Fibroblast of peridontal ligament (primary cell): ENCODE measurements around the gene GNG13.
"Not testable (repeated sequence)": the region's sequence is repeated elsewhere in the genome, so short reads cannot be mapped to it uniquely, and the experiment has no call there.

ENCODE experiments used
- DNase-seq: peaks from one replicate; pipeline ENCODE4 v3.0.0-alpha.2; 2010; ENCODE audit errors: extremely low read depth

GNG13 gene, protein sequence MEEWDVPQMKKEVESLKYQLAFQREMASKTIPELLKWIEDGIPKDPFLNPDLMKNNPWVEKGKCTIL

DNA sequence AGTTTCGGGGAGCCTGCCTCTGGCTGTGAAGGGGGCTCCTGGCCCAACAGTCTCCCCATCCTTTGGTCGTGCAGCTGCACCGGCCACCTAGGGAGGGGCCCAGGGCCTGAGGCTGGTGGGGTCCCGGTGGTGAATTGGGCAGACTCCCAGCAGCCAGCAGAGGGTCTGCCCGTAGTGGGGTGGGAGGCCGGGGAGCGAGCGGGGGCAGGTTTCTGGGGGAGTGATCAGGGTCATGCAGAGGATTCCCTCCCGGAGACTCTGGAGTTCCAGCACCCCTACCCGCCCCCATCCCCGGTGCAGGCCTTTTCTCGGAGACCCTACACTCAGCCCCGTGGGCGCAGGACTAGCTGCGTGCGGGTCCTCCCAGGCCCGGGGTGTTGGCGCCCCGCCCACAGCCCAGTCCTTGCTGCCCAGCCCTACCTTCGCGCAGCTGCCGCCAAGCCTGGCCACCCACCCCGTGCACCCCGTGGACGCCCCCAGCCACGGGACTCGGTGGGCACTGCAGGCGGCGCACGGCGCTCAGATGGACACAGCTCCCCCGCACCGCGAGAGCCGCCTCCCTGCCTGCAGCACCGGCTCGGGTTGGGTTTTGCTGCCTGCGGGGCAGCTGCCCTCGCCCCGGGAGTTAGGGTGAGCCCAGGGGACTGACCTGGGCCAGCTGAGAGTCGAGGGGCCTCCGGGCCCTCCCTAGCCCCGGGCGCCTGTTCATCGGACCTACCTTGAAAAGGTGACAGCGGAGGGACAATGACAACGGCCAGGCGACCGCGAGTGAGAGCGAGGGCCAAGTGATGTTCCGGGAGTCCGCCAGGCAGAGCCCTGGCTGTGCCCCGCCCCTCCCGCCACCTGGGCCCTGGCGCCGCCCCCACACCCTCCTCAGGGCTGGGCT, at the start of gene GNG13:
Gene GNG13, minus strand, starts transcription at position 787 of the 886 bp plus-strand sequence. CDS start 1,657 bp downstream, outside the sequence.
- no peak for DNase-seq

DNA sequence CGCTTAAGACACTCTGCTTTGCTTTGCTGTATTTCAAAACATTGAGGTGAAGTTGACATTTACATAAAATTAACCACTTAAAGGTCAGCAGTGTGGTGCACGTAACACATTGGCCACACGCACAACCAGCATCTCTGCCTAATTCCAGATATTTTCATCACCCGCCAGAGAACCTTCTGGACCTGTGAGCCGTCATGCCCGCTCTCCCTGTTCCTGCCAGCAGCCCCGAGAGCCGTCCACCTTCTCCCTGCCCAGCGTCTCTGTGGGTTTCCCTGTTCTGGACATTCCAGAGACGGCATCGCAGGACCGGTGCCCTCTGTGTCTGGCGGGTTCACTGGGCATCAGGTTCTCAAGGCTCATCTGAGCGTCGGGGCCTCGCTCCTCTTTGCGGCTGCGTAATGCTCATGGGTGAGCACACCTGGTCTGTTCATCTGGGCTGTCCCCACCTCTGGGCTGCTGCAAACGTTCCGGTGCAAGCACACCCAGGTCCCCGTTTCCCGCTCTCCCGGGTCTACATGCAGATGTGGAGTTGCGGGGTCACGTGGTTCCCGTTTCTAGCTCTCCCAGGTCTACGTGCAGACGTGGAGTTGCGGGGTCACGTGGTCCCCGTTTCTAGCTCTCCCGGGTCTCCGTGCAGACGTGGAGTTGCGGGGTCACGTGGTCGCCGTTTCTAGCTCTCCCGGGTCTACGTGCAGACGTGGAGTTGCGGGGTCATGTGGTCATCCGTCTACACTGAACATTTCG, 48.1 kb upstream of the GNG13 start:
- no peak for DNase-seq

DNA sequence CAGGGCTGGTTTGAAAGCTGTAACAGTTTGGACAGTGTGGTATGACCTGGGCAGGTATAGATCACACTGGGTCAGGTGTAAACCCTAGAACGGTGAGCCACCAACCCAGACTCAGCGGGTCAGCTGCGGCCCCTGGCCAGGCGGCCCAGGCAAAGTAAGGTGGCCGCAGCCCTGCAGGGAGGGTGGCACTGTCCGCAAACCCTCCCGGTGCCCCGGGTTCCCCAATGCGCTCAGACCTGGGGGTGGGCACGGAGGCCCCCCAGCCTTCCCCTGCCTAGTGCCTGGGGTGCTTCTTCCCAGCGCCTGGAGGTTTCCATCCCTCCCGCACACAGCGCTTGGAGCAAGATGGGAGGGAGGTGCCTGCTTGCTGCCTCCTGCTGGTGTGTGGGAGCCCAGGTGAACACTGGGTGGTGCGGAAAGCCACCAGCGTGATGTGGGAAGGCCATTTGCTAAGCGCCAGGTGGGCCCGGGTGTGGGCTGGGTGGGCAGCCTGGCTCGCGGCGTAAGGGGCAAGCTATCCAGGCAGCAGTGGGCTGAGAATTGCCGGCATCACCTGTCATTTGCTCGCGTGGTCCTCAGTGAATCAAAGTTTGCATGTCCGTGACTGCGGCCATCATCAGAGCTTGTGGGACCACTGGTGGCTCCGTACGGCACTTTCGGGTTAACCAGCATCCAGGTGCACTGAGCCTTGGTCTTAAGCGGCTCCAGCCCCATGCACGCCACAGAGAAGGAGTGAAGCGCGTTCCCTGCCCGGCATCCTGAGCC, 47.3 kb upstream of the GNG13 start:
- no peak for DNase-seq

DNA sequence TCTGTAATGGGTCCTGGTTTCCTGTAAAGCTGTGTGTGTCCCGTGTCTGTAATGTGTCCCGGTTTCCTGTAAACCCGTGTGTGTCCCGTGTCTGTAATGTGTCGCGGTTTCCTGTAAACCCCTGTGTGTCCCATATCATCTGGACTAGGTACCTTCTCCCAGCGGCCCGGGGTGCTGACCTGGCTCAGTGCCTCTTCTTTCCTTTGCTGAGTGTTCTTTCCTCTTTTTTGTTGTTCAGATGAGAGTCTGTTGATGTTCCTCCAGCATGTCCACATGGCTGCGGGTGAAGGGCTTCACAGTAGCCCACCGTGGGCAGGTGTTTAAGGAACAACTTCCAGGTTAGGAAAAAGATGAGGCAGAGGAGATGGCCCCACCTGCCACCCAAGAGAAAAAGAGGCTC, 46.6 kb upstream of the GNG13 start:
- no peak for DNase-seq

DNA sequence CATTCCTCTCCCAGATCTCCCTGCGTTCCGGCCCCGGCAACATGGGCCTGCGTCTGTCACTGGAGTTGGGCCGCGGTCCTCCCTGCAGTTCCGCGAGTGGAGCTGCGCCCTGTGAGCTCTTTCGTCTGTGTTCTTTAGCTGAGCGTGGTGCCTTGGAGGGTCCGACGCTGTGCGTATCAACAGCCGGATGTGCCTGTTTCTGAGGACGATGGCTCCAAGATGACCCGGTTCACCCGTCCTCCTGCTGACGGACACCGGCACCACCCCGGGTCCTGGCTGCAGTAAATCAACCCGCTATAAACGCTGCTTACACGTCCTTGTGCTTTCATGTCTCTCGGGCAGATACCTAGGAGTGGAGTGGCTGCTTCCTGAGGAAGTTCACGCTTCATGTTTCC, 44.8 kb upstream of the GNG13 start:
- no peak for DNase-seq

DNA sequence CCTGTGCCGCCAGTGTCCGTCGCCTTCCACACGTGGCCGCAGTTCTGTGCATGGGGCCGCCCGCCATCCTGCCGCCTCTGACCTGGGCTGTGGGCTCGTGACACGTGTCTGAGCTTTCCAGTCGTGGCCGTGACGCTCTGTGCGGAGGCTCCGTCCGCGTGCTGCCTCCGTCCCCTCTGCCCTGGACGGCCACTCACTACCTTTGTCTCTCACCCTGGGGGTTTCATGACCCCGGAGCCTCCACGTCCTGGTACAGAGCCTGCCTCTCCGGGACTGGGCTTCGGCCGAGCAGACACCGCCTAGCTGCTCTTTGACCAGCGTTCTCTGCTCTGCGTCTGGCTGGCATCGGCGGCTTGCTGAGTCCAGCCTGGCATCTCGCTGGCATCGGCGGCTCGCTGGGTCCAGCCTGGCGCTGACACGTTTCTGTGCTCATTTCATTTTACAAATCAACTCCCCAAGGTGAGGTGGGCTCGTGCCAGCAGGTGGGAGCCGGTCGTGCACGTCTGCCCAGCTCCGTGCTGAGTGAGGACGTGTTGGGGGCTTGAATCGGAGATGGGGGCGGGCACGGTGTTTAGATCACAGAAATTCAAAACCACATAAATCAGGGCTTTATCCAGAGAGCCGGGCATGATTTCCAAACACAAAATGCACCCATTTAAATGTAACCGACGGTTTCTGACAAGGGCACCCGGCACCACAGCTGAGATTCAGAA, 44.3 kb upstream of the GNG13 start:
- DNase-seq = no peak

DNA sequence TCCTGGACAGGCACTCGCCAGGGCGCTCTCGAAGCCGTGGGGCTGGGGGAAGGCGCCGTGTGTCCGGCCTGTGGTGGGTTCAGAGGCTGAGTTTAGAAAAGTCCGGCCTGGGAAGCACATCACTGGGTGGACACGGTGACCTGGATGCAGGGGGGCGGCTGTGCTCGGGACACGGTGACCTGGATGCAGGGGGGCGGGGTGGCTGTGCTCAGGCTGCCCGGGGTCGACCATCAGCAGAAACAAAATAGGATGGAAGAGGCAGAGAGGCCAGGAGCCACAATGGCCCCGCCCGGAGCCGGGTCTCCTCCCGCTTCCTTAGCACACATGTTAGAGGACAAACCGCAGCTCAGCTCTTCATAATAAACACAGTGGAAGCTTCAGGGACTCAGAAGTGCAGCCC, 43.2 kb upstream of the GNG13 start:
- DNase-seq = no peak

DNA sequence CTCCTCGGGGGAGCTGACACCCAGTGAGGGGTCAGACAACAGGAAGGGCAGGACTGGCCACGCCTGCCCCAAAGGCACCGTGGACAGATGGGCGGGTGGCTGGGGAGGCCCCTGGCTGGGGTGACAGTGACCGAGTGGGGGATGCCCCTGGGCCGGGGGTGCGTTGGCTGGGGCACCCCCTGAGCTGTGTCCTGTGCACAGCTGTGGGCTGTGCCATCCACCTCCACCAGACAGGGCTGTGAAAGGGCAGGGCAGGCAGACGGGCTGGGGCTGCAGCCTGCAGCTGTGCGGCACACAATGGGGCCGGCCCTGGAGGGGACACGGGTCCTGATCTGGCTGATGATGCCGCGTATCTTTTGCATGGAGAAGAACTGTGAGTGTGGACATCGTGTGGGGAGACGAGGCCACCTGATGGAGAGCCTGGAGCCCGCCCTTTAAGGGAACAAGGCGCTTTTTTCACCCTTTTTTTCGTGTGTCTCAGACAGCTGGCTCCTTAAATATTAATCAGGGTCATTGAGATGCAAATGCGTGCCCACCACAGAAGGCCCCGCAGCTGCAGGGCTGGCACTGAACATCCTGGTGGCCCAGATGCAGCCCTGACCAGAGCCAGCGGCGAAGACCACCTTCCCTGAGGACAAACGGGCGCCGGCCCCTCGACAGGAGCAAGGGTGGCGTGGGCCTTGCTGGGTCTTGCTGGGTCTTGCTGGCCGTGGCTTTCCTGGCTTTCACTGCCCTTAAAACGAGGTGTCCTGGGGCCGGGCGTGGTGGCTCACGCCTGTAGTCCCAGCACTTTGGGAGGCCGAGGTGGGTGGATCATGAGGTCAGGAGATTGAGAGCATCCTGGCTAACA, 42.4 kb upstream of the GNG13 start:
- DNase-seq = no peak

DNA sequence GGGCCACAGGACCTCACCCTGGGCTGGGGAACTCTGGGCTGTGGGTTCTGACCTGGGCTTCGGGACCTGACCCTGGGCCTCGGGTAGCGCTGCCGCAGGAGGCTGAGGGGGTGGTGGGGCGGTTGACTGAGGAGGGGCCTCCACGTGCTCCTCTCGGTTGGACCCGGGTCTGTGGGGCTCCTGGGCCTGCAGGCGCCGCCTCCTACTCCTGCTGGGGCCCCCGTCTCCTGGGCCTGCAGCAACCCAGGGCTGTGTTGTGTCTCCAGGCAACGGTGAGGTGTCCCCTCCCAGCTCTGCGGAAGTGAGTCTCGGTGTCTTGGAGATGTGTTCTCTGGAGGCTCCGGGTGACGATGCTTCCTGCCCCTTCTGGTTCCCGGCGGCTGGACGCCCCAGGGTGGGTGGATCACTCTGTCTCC, 41.5 kb upstream of the GNG13 start:
- DNase-seq = no peak

DNA sequence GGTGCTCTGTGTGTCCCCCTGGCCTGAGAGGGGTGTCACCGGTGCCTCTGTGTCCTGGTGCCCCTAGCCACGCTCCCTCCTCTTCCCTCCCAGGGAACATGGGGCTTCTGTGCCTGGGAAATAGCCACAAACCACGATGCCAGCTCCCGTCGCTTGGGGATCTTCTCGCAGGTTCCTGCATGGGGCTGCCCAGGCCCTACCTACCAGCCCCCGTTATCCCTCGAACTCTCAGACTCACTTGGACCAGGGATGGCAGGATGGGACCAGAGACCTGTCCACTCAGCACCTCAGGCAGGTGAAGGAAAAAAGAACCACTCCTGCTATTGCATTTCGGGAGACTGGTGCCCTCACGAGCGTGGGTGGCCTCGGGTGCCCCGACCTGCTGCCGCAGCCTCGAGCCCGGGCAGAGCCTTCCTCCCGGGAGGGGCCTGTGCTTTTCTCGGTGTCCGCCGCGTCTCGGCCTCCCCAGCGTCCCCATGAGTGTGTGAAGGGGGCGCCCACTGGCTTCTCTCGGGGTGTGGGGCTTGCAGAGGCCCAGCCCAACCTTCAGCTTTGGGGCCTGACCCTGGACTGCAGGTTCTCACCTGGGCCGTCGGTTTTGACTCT, 41.0 kb upstream of the GNG13 start:
- no peak for DNase-seq

DNA sequence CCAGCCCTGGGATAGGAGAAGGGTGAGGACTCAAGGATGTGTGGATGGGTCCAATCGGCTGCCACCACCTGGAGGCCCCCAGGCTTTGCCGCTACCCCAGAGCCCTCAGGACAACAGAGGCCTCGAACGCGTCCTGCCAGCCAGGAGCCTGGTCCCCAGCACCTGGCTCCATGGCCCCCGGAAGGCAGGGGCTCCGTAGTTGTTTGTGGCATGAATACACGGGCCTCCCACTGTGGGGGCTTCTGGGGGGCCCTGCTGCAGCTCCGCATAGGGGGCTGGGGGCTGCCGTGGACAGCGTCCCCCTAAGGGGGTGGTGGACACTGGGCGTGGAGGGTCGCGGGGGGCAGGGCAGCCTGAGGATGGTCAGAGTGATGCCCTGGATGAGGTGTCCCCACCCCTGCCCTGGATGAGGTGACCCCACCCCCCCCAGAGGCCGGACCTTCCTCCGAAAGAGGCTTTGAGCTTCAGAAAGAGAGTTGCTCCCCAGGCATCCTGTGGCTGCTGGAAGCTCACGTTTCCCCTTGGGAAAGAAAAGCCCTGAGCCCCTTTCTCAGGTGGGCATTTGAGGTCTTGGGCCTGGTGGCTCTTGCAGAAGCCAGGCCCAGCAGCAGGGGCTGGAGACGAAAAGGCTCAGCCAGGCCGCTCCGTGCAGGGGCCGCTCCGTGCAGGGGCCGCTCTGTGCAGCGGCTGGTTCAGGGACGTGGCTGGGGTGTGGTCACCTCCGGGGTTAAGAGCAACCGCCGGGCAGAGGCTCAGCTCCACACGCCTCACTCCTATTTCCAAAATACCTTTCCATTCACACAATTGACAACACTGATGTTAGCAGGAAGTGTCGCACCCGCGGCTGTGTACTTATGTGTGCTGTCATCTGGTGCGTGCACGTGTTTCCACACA, 40.3 kb upstream of the GNG13 start:
- DNase-seq = no peak

DNA sequence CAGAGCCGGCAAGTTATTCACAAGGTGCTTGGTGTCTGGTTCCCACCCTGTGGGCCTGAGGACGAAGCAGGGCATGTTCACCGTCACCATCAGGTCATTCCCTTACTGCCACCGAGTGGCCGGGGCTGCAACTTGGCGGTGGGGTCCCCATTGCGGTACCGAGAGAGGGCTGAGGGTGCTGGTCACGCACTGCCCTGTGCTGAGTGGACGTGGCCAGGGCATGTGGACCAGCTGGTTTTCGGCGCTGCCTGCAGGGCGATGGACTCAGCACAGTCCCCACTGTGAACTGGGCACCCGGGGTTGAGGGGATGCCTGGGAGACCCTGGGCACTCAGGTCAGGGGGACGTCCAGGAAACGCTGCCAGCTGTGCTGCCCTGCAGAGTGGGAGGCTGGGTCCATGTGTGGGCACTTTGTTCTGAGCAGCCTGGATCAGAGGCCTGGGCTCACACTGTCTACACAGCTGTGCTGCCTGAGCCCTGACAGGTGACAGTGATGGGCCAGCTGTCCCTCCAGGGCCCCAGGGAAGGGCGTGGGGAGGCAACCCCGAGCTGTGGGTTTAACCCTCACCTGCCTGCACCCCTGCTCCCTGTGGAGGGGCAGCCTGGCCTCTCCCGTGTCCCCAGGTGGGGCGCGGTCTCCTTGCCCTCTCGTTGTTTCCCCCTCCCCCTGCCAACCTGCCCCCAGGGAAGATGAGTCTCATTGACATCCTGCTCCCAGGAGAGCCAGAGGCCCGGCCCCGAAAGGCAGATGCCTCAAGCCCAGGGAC, 39.3 kb upstream of the GNG13 start:
- no peak for DNase-seq

DNA sequence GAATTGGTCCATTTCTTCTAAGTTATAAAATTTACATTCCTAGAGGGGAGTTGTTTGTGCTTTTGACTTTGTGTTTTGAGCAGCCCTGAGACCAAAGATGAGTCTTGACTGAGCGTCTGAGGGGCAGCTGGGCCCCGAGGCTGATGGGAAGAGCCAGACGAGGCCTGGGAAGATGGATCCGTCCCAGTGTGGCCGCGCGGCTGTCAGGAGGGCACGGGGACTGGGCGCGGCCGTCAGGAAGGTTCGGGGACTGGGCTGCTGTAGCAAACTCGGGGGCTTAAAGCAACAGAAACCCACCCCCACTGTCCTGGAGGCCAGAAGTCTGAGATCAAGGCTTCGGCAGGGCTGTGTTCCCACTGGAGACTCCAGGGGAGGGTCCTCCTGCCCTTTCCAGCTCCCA, 38.2 kb upstream of the GNG13 start:
- no peak for DNase-seq

DNA sequence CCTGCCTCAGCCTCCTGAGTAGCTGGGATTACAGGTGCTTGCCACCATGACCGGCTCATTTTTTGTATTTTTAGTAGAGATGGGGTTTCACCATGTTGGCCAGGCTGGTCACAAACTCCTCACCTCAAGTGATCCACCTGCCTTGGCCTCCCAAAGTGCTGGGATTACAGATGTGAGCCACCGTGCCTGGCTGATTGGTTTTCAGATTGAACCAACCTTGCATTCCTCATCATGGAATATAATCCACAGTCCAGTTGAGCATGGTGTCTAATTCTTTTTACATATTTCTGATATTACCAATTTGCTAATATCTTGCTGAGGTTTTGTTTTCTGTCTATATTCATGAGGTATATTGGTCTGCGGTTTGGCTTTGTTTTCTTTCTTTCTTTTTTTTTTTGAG, 36.3 kb upstream of the GNG13 start:
- DNase-seq = not testable (repeated sequence)

DNA sequence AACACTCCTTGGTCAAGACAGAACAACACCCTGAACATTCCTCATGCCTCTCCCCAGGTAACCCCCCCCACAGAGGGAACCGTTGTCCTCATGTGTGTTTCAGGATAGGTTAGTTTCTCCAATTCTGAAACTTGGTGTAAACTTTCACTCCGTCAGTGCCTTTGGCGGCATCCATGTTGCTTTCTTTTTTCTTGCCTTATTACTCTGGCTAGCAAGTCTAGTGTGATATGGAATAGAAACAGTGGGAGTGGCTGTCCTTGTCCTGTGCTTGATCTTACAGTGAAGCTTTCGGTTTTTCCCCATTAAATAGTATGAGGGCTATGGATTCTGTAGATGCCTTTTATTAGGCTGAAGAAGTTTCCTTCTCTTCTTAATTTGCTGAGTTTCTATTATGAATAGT, 35.7 kb upstream of the GNG13 start:
- no peak for DNase-seq

DNA sequence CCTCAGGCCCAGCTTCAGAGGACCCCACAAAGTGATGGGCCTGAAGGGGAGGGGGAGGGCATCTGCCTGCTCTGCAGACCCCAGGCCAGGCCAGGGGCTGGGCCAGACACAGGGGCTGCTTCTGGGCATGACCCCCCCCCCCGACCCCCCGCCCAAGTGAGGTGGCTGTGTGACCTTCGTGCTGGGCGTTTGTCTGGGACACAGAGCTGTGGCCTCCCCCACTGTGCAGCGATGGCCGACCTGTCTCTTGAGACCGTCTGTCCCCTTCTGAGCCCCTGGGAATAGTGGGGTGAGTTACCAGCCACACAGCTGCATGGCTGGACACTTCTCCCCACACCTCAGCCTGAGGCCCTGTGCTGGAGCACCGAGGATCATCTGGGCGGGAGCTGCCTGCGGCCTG, 34.8 kb upstream of the GNG13 start:
- DNase-seq = no peak

DNA sequence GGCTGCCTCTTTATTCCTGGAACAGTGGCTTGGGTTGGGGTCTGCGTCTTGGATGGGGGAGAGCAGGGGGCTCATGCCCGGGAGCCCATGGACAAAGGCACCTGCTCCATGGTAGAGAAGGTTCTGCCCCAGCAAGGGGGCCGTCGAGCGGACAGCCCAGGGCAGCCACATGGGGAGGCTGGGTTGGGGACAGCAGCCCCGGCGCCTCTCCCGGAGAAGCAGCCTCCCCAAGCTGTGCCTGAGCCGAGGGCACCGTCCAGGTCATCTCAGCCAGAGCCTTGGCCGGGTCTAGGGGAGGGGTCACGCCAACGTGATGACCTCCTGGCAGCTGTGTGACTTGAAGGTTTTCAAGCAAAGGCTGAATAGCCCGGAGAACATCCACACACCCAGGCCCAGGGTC, 32.9 kb upstream of the GNG13 start:
- no peak for DNase-seq

DNA sequence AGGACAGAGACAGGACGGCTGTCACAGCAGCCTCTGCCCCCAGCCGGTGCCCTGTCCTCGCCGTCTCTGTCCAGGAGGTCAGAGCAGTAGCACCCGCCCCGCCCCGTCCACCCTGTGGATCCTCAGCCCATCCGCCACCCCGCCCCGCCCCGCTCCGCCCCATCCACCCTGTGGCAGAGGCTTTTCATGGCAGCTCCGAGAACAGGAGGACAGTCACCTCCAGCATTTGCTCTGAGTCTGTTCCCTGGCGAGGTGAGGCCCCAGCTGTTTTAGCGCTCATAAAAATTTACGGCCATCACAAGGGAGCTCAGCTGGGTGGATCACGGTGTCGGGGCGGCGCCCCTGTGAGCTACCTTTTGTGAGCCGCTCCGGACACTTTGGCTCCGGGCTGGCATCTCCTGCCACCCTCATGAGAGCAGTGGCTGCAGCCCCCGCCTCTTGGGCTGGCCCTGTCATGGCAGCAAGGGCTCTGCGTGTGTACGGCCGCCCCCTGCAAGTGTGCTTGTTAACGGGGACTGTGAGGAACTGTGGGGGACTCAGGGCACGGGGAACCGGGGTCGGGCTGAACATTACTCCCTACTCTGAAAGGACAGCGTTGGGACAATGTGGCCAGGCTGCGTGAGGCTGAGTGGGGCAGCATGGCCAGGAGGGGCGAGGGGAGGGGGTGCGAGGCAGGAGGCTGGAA, 32.3 kb upstream of the GNG13 start:
- no peak for DNase-seq
